H9 (cell line): ENCODE measurements around the gene DNAH5. TPM values are rescaled to one million over a fixed set of nuclear protein-coding genes. Genes with fewer than 3 reads are reported as not detected.

Experiments used
- DNase-seq: peaks from one replicate; pipeline ENCODE4 v3.0.0-alpha.2; 2017
- H2AFZ ChIP-seq: one replicate; pipeline ENCODE4 v1.6.1; 2013; ENCODE audit warnings: mild to moderate bottlenecking, low read length, control low read depth, moderate library complexity
- H2AK5ac ChIP-seq: 2 replicates; pipeline ENCODE4 v1.6.1; 2013; ENCODE audit warnings: low read length, control low read depth, mixed read lengths; ENCODE audit not compliant: insufficient read length
- H2BK120ac ChIP-seq: one replicate; pipeline ENCODE4 v1.6.1; 2013; ENCODE audit warnings: low read depth, mild to moderate bottlenecking, low read length, control low read depth, inconsistent platforms; ENCODE audit not compliant: poor library complexity, severe bottlenecking
- H2BK12ac ChIP-seq: 2 replicates; pipeline ENCODE4 v1.6.1; 2013; ENCODE audit warnings: low read length, control low read depth, mixed read lengths, low read depth; ENCODE audit not compliant: insufficient read length
- H2BK15ac ChIP-seq: 2 replicates; pipeline ENCODE4 v1.6.1; 2013; ENCODE audit warnings: low read depth, low read length, control low read depth
- H2BK20ac ChIP-seq: one replicate; pipeline ENCODE4 v1.6.1; 2013; ENCODE audit warnings: low read depth, mild to moderate bottlenecking, low read length, control low read depth, inconsistent platforms; ENCODE audit not compliant: poor library complexity, severe bottlenecking
- H2BK5ac ChIP-seq: 2 replicates; pipeline ENCODE4 v1.6.1; 2013; ENCODE audit warnings: low read length, control low read depth, mixed read lengths; ENCODE audit not compliant: insufficient read length
- H3K14ac ChIP-seq: 2 replicates; pipeline ENCODE4 v1.6.1; 2013; ENCODE audit warnings: low read length, control low read depth; ENCODE audit not compliant: insufficient read depth
- H3K18ac ChIP-seq: 2 replicates; pipeline ENCODE4 v1.6.1; 2013; ENCODE audit warnings: low read depth, mild to moderate bottlenecking, mixed read lengths, low read length, control low read depth; ENCODE audit not compliant: insufficient read length
- H3K23ac ChIP-seq: 2 replicates; pipeline ENCODE4 v1.6.1; 2013; ENCODE audit warnings: low read length, control low read depth, mixed read lengths, low read depth; ENCODE audit not compliant: insufficient read length
- H3K23me2 ChIP-seq: 2 replicates; pipeline ENCODE4 v1.6.1; 2013; ENCODE audit warnings: low read depth, mild to moderate bottlenecking, mixed read lengths, low read length, control low read depth; ENCODE audit not compliant: insufficient read length, poor library complexity, severe bottlenecking
- H3K27ac ChIP-seq: 2 replicates; pipeline ENCODE4 v1.5.1; 2013; ENCODE audit warnings: low read length, control low read depth, mixed read lengths, low read depth; ENCODE audit not compliant: insufficient read length
- H3K27me3 ChIP-seq: 2 replicates; pipeline ENCODE4 v1.6.1; 2013; ENCODE audit warnings: low read length, control low read depth, inconsistent platforms; ENCODE audit not compliant: insufficient read depth
- H3K4ac ChIP-seq: 2 replicates; pipeline ENCODE4 v1.6.1; 2013; ENCODE audit warnings: low read depth, mild to moderate bottlenecking, control low read depth, inconsistent platforms, low read length, moderate library complexity
- H3K4me1 ChIP-seq: 2 replicates; pipeline ENCODE4 v1.6.1; 2013; ENCODE audit warnings: low read length, control low read depth, inconsistent platforms; ENCODE audit not compliant: insufficient read depth
- H3K4me2 ChIP-seq: 2 replicates; pipeline ENCODE4 v1.6.1; 2013; ENCODE audit warnings: low read length, control low read depth, mixed read lengths; ENCODE audit not compliant: insufficient read length, insufficient read depth
- H3K56ac ChIP-seq: 2 replicates; pipeline ENCODE4 v1.6.1; 2013; ENCODE audit warnings: low read depth, mild to moderate bottlenecking, mixed read lengths, low read length, control low read depth; ENCODE audit not compliant: insufficient read length
- H3K79me1 ChIP-seq: 2 replicates; pipeline ENCODE4 v1.6.1; 2013; ENCODE audit warnings: low read depth, mild to moderate bottlenecking, moderate library complexity, low read length, control low read depth, inconsistent platforms; ENCODE audit not compliant: insufficient read depth, poor library complexity, severe bottlenecking
- H3K79me2 ChIP-seq: 2 replicates; pipeline ENCODE4 v1.6.1; 2013; ENCODE audit warnings: low read length, control low read depth, inconsistent platforms; ENCODE audit not compliant: insufficient read depth
- H3K9ac ChIP-seq: 2 replicates; pipeline ENCODE4 v1.6.1; 2013; ENCODE audit warnings: low read length, control low read depth, mixed read lengths; ENCODE audit not compliant: insufficient read length; ENCODE audit errors: extremely low read depth
- H3K9me3 ChIP-seq: one replicate; pipeline ENCODE4 v1.6.1; 2013; ENCODE audit warnings: low read depth, low read length, inconsistent platforms; ENCODE audit not compliant: control insufficient read depth
- H3T11ph ChIP-seq: one replicate; pipeline ENCODE4 v1.6.1; 2013; ENCODE audit warnings: mild to moderate bottlenecking, low read length, control low read depth, inconsistent platforms
- H4K20me1 ChIP-seq: one replicate; pipeline ENCODE4 v1.6.1; 2013; ENCODE audit not compliant: control insufficient read depth, insufficient read length, insufficient read depth
- H4K5ac ChIP-seq: 2 replicates; pipeline ENCODE4 v1.6.1; 2013; ENCODE audit warnings: low read depth, mild to moderate bottlenecking, mixed read lengths, low read length, control low read depth; ENCODE audit not compliant: insufficient read length
- H4K8ac ChIP-seq: replicated peaks from 2 replicates; pipeline ENCODE4 v1.6.1; 2013; ENCODE audit warnings: low read length, control low read depth, mixed read lengths, low read depth; ENCODE audit not compliant: insufficient read length
- H4K91ac ChIP-seq: 2 replicates; pipeline ENCODE4 v1.6.1; 2013; ENCODE audit warnings: low read depth, mild to moderate bottlenecking, moderate library complexity, mixed read lengths, low read length, control low read depth; ENCODE audit not compliant: insufficient read length
- H3K27ac Mint-ChIP-seq, 3 experiments: 2 replicates in 2 of 3; 3 replicates in 1 of 3; pipeline ENCODE4 v1.8.0; 2020 to 2021; ENCODE audit warnings: mixed read lengths in 3 of 3, mild to moderate bottlenecking in 1 of 3, moderate library complexity in 1 of 3
- H3K27me3 Mint-ChIP-seq: 2 replicates; pipeline ENCODE4 v1.8.0; 2021; ENCODE audit warnings: low read depth, mild to moderate bottlenecking, moderate library complexity, mixed read lengths
- H3K36me3 Mint-ChIP-seq, 3 experiments: 2 replicates in 2 of 3; 3 replicates in 1 of 3; pipeline ENCODE4 v1.8.0; 2020 to 2021; ENCODE audit warnings: low read depth in 3 of 3, mixed read lengths in 3 of 3; ENCODE audit not compliant: insufficient read depth in 1 of 3
- H3K4me1 Mint-ChIP-seq, 2 experiments: 2 replicates each; pipeline ENCODE4 v1.8.0; 2020; ENCODE audit warnings: mixed read lengths in 2 of 2
- H3K4me3 Mint-ChIP-seq, 2 experiments: 2 replicates in 1 of 2; 3 replicates in 1 of 2; pipeline ENCODE4 v1.8.0; 2020 to 2021; ENCODE audit warnings: mild to moderate bottlenecking in 2 of 2, mixed read lengths in 2 of 2, moderate library complexity in 1 of 2
- H3K9me3 Mint-ChIP-seq, 2 experiments: 2 replicates in 1 of 2; 3 replicates in 1 of 2; pipeline ENCODE4 v1.8.0; 2020; ENCODE audit warnings: mild to moderate bottlenecking in 2 of 2, mixed read lengths in 2 of 2, moderate library complexity in 1 of 2
- whole genome bisulfite sequencing: extraction: QIAGEN DNeasy Blood & Tissue Kit; methylation state at CpG from one replicate; pipeline ENCODE4 v1.1.7; 2013; ENCODE audit warnings: missing lambda C conversion rate, low lambda C conversion rate, mixed read lengths; ENCODE audit not compliant: insufficient read length; ENCODE audit errors: extremely low coverage; 5-methylcytosine and 5-hydroxymethylcytosine counted together
- total RNA-seq: library from RNA; stranded (reverse); gene quantifications from 2 replicates; pipeline ENCODE4 v1.2.1, GENCODE V29; 2021
- TF ChIP-seq, protein P1 (sequence below): fragments of 200-600 bp; sonication (generic); conservative IDR thresholded peaks from 3 replicates; pipeline ENCODE4 v1.8.0; 2021; ENCODE audit warnings: antibody characterized with exemption, mild to moderate bottlenecking

The DNAH5 gene
- total RNA-seq, 1 experiment from 2014 or later: 0.50 TPM

DNA sequence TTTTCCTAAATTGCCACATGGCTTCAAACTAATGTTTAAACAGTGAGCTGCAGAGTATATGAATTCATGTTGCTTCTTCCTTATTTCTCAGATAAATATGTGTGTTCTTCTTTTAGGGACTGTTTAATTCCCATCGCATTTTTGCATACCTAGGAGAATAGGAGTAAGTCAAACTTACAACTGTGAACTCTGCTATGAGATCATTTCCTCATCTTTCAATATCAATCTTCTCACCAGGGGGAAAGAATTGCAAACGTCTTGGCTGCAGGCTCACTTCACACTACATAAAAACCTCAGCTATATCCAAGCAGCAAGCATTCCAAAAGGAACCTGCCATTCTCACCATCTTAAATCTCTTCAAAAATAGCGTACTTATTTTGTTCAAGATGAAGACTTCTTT is 271.0 kb downstream of the DNAH5 start:
- Histone ChIP-seq H4K8ac (no peak overlapping the region), H2BK120ac (no peak overlapping the region), H3K18ac (no peak overlapping the region), H2AFZ (no peak overlapping the region), H3K9ac (no peak overlapping the region), H3K9me3 (peaks cover 6% of the 10 kb centered on the region), H3K14ac (no peak overlapping the region), H4K91ac (no peak overlapping the region), H4K5ac (no peak overlapping the region), H2BK15ac (no peak overlapping the region), H3K56ac (no peak overlapping the region), H2BK20ac (no peak overlapping the region), H3K4me1 (no peaks in the 10 kb centered on the region; the same call in 1 of the 2 replicates), H2BK12ac (no peak overlapping the region), H3K4ac (no peak overlapping the region), H3K79me2 (no peaks in the 10 kb centered on the region), H3K27me3 (no peaks in the 10 kb centered on the region), H3K79me1 (no peaks in the 10 kb centered on the region), H2BK5ac (no peak overlapping the region), H3K27ac (no peak overlapping the region), H3K4me2 (no peak overlapping the region), H3K23me2 (no peaks in the 10 kb centered on the region), H2AK5ac (no peak overlapping the region), H4K20me1 (no peaks in the 10 kb centered on the region), H3K23ac (no peak overlapping the region), H3T11ph (no peak overlapping the region)
- TF ChIP-seq, protein P1, sequence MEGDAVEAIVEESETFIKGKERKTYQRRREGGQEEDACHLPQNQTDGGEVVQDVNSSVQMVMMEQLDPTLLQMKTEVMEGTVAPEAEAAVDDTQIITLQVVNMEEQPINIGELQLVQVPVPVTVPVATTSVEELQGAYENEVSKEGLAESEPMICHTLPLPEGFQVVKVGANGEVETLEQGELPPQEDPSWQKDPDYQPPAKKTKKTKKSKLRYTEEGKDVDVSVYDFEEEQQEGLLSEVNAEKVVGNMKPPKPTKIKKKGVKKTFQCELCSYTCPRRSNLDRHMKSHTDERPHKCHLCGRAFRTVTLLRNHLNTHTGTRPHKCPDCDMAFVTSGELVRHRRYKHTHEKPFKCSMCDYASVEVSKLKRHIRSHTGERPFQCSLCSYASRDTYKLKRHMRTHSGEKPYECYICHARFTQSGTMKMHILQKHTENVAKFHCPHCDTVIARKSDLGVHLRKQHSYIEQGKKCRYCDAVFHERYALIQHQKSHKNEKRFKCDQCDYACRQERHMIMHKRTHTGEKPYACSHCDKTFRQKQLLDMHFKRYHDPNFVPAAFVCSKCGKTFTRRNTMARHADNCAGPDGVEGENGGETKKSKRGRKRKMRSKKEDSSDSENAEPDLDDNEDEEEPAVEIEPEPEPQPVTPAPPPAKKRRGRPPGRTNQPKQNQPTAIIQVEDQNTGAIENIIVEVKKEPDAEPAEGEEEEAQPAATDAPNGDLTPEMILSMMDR: no peak
- DNase-seq: no peak
- H3K4me3 Mint-ChIP-seq: no peak overlapping the region
- peaks cover 5 to 19% of the 10 kb centered on the region in 2 experiments; a peak in 4 of 5 replicates for H3K9me3 Mint-ChIP-seq
- peaks cover 4 to 9% (median 7%) of the 10 kb centered on the region in 3 experiments; a peak in 5 of 7 replicates for H3K36me3 Mint-ChIP-seq
- H3K27me3 Mint-ChIP-seq: no peaks in the 10 kb centered on the region; the same call in 1 of the 2 replicates
- WGBS: no CpG with 5 or more reads among the region's 3 CpGs
- no peak overlapping the region for H3K27ac Mint-ChIP-seq
- H3K4me1 Mint-ChIP-seq: peaks cover 4 to 6% of the 10 kb centered on the region in 2 experiments; a peak in 3 of 4 replicates
